GM10266 (cell line): ENCODE measurements around the gene FHDC1.

Experiments used
- DNase-seq: peaks from one replicate; pipeline ENCODE4 v3.0.0; 2012; ENCODE audit errors: extremely low spot score
- TF ChIP-seq, protein P1 (sequence below): IDR thresholded peaks from 2 replicates; pipeline ENCODE4 v1.5.1; 2012; ENCODE audit warnings: mild to moderate bottlenecking, low read depth; ENCODE audit not compliant: control insufficient read depth, insufficient read depth; ENCODE audit errors: missing control alignments

Gene FHDC1

DNA sequence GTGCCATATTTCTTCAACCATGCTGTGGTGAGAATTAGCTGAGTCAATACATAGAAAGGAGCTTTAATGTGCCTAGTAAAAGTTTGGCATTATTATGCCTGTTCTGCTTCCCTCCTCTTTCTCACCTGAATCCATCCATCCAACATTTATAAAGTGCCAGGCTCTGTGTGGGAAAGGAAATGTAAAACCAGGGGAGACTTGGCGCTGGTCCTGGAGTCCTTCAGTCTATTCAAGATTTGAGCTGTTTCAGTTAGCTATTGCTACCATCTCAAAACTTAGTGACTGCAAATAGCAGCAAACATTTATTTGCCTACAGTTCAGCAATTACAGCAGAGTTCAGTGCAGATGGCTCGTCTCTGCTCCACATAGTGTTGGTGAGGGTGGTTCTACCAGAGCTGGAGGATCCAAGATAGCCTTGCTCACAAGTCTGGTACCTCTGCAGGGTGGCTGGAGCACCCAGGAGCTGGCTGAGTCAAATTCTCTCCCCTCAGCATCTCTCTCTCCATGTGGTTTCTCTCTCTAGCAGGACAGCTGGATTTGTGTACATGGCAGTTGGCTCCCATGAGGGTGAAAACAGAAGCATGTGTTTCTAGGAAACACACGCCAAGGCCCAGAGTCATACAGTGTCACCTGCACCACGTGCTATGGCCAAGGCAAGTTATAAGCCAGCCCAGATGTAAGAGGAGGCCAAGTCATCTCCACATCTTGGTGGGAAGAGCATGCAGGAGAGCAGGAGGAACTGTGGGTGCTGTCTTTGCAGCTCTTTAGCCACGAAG is 77.3 kb downstream of the FHDC1 start:
- no peak for DNase-seq
- TF ChIP-seq, protein P1, sequence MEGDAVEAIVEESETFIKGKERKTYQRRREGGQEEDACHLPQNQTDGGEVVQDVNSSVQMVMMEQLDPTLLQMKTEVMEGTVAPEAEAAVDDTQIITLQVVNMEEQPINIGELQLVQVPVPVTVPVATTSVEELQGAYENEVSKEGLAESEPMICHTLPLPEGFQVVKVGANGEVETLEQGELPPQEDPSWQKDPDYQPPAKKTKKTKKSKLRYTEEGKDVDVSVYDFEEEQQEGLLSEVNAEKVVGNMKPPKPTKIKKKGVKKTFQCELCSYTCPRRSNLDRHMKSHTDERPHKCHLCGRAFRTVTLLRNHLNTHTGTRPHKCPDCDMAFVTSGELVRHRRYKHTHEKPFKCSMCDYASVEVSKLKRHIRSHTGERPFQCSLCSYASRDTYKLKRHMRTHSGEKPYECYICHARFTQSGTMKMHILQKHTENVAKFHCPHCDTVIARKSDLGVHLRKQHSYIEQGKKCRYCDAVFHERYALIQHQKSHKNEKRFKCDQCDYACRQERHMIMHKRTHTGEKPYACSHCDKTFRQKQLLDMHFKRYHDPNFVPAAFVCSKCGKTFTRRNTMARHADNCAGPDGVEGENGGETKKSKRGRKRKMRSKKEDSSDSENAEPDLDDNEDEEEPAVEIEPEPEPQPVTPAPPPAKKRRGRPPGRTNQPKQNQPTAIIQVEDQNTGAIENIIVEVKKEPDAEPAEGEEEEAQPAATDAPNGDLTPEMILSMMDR: no peak

DNA sequence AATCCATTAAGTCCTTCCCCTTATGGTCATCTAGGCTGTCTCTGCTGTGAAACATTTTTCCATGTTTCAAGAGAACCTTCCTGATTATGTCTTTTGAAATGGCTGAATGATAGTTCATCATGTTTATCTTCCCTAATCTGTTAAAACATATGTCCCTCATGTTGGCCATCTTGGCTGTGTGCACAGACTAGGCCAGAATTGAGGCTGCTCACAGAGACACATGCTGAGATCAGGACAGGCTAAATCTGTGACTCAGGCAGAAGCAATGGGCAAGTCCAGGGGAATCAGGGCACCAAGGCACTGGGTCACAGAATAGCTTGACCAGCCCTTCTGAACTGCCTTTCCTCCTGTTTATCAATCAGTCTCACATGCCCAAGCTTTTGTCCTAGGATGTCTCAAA is 78.3 kb downstream of the FHDC1 start:
- no peak for DNase-seq
- TF ChIP-seq, protein P1: no peak

DNA sequence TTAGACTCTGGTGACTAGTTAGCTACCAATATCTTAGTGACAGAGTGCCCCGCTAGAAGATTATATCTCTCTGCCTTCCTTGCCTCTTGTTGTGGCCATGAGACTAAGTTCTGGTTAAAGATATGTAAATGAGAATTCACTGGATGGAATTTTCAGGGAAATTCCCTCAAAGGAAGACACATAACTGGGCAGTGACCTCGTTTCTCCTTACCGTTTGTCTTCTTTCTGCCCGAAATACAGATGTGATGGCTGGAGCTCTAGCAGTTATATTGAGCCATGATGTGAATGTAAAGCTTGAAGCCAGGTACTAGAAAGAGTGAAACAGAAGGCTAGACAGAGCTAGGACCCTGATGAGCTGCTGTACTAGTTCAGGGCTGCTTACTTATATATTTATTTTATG is 80.5 kb downstream of the FHDC1 start:
- no peak for DNase-seq
- TF ChIP-seq, protein P1: no peak

DNA sequence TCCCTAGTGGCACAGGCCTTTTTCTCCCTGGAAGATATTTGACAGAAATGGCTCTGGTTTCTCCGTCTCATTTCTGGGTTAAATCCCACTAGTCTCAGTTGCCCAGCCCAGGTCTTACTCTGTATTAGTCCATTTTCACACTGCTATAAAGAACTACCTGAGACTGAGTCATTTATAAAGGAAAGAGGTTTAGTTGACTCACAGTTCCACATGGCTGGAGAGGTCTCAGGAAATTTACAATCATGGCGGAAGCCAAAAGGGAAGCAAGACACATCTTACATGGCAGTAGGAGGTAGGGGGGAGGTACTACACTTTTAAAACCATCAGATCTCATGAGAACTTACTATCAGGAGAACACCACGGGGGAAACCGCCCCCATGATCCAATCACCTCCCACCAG is 81.9 kb downstream of the FHDC1 start:
- TF ChIP-seq, protein P1: no peak
- no peak for DNase-seq

DNA sequence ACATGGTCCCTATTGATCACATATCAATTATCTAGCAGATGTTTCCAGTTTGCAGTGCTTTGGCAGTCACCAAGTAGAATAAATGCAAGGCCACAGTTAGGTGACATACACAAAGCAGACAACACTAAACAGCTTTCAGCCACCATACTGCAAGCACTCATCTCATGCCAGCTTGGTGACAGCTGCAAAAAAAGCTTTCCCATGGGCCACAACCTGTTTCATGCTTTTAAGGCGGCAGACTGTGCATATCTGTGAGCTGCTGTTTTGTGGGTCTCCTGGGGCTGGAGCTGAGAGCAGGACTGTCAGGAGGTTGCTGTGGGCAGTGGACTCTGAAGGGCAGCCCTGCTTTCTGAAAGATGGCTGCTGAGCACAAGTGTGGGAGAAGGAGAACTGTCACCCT is 82.6 kb downstream of the FHDC1 start:
- no peak for DNase-seq
- TF ChIP-seq, protein P1: no peak

DNA sequence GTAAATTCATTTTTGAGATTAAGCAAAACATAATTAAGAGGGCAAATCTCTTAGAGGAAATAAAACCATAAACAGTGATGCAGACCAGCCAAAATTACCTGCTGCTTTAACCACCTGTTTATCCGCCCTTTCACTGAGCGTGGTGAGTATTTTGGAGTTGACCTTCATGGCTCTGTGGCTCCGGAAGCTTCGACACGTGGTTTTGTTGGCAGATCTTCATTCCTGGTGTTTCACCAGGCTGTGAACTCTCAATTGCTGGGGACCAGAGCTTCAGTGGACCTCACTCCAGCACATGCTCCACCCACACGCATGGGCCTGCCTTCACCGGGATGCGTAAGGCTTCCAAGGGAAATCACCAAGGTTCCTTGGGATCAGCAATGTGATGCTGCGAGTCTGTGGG is 83.8 kb downstream of the FHDC1 start:
- TF ChIP-seq, protein P1: no peak
- no peak for DNase-seq

DNA sequence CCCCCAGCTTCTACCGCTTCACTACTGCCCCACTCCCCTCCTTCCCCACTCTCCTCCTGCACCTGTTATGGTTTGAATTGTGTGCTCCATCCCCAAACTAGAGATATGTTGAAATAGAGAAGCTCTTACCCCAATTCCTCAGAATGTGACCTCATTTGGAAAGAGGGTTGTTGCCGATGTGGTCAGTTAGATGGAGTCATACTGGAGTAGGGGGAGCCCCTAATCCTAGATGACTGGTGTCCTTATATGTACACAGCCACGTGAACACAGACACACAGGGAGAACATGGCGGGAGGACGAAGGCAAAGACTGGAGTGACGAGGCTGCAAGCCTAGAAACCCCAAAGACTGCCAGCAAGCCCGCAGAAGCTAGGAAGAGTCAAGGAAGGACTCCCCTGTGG is 84.3 kb downstream of the FHDC1 start:
- TF ChIP-seq, protein P1: no peak

More for the DNA sequence above, 84.3 kb downstream of the FHDC1 start:
- DNase-seq: no peak
